HUES6 (cell line): ENCODE data around the gene MESD.
"Not testable (repeated sequence)": the region's sequence is repeated elsewhere in the genome, so short reads cannot be mapped to it uniquely, and the experiment has no call there.

ENCODE experiments used
- H3K27ac ChIP-seq: 2 replicates; pipeline ENCODE4 v1.7.0; 2013; ENCODE audit warnings: low read depth, mild to moderate bottlenecking, low read length, inconsistent platforms
- H3K27me3 ChIP-seq: 2 replicates; pipeline ENCODE4 v1.6.1; 2013; ENCODE audit warnings: low read length; ENCODE audit not compliant: control insufficient read depth, insufficient read depth
- H3K36me3 ChIP-seq: 2 replicates; pipeline ENCODE4 v1.6.1; 2013; ENCODE audit warnings: low read length; ENCODE audit not compliant: control insufficient read depth, insufficient read depth
- H3K4me1 ChIP-seq: 2 replicates; pipeline ENCODE4 v1.6.1; 2013; ENCODE audit warnings: low read length; ENCODE audit not compliant: control insufficient read depth, insufficient read depth
- H3K4me3 ChIP-seq: 2 replicates; pipeline ENCODE4 v1.5.1; 2013; ENCODE audit warnings: low read depth, low read length
- H3K9ac ChIP-seq: one replicate; pipeline ENCODE4 v1.6.1; 2013; ENCODE audit warnings: mild to moderate bottlenecking, low read length
- H3K9me3 ChIP-seq: 2 replicates; pipeline ENCODE4 v1.6.1; 2013; ENCODE audit warnings: low read depth, low read length; ENCODE audit not compliant: control insufficient read depth, insufficient read depth

The MESD gene

GRCh38 chr15:80976851-80977250 lies 12.8 kb downstream of the MESD start:
- Histone ChIP-seq H3K9ac (no peak overlapping the region), H3K36me3 (peaks cover 33% of the 10 kb centered on the region), H3K4me3 (no peak overlapping the region), H3K27ac (no peak overlapping the region), H3K27me3 (no peaks in the 10 kb centered on the region), H3K4me1 (peaks cover 22% of the 10 kb centered on the region), H3K9me3 (no peaks in the 10 kb centered on the region)

GRCh38 chr15:80974914-80975313 lies 14.7 kb downstream of the MESD start:
- Histone ChIP-seq H3K27ac (no peak overlapping the region), H3K36me3 (peaks cover 27% of the 10 kb centered on the region)

DNA sequence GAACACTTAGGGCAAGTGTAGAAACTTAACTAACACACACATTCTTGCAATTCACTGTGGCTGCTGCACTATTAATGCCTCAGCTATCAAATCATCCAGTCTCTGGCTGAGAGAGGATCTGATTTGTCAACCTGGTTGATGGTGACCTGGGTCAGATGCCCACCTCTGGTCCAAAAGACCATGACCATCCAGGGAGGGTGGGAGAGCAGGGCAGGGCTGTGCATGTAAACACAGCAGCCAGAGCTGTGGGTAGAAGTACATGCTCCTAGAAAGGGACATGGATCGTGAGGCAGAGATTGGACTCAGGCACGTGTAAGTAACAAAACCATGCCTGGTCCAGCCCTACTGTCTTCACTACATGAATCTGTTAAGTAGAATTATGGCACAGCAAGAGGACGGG lies 17.3 kb downstream of the MESD start:
- no peaks in the 10 kb centered on the region for H3K9me3 ChIP-seq
- no peaks in the 10 kb centered on the region for H3K27me3 ChIP-seq
- H3K9ac ChIP-seq: no peak overlapping the region
- H3K4me3 ChIP-seq: no peak overlapping the region
- H3K4me1 ChIP-seq: peaks cover 37% of the 10 kb centered on the region
- no peak overlapping the region for H3K27ac ChIP-seq
- H3K36me3 ChIP-seq: peaks cover 16% of the 10 kb centered on the region

More at GRCh38 chr15:80974914-80975313, 14.7 kb downstream of the MESD start:
- H3K27me3 ChIP-seq: no peaks in the 10 kb centered on the region
- H3K4me1 ChIP-seq: peaks cover 38% of the 10 kb centered on the region
- no peaks in the 10 kb centered on the region for H3K9me3 ChIP-seq
- no peak overlapping the region for H3K4me3 ChIP-seq
- no peak overlapping the region for H3K9ac ChIP-seq

- Histone ChIP-seq H3K9ac (no peak overlapping the region), H3K27ac (no peak overlapping the region), H3K9me3 (no peaks in the 10 kb centered on the region), H3K27me3 (no peaks in the 10 kb centered on the region), H3K4me3 (no peak overlapping the region), H3K36me3 (peaks cover 9% of the 10 kb centered on the region), H3K4me1 (peaks cover 42% of the 10 kb centered on the region)
Observed at GRCh38 chr15:80971143-80971542, 18.5 kb downstream of the MESD start.

GRCh38 chr15:80970658-80971057 lies 19.0 kb downstream of the MESD start:
- no peak overlapping the region for H3K27ac ChIP-seq
- peaks cover 43% of the 10 kb centered on the region for H3K4me1 ChIP-seq

DNA sequence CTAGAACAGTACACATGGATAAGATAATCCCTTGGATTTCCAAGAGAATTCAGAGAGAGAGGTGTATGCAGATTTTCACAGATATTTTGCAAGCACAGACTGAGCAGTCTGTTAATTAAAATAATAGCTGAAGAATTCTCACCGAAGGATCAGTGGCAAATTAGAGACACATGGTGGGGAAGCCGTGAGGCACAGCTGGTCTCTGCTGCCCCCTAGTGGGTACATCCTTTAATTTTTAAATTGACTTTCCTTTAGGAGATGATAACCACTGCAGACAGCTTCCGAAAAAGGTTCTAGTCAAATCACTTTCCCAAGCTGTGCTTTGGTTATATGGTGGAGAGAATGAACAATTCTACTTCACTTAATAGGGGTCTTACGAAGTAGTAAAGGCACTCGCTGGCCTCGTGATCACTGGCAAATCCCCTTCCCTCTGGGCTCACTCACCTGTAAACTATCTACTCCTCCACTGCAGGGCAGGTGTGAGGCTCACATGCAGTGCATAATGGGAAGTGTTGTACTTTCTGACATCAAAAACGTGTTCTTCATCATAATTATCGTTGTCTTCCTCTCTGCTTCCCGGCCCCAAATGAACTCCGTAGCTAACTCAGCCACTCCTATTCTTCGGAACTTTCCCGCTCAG lies 19.5 kb downstream of the MESD start:
- no peaks in the 10 kb centered on the region for H3K27me3 ChIP-seq
- no peaks in the 10 kb centered on the region for H3K9me3 ChIP-seq
- no peak overlapping the region for H3K4me3 ChIP-seq
- no peak overlapping the region for H3K27ac ChIP-seq
- peaks cover 43% of the 10 kb centered on the region for H3K4me1 ChIP-seq
- H3K36me3 ChIP-seq: peaks cover 9% of the 10 kb centered on the region
- no peak overlapping the region for H3K9ac ChIP-seq

More at GRCh38 chr15:80970658-80971057, 19.0 kb downstream of the MESD start:
- no peak overlapping the region for H3K9ac ChIP-seq
- no peaks in the 10 kb centered on the region for H3K9me3 ChIP-seq
- peaks cover 9% of the 10 kb centered on the region for H3K36me3 ChIP-seq
- H3K27me3 ChIP-seq: no peaks in the 10 kb centered on the region
- no peak overlapping the region for H3K4me3 ChIP-seq

GRCh38 chr15:80969316-80969715 lies 20.3 kb downstream of the MESD start:
- no peaks in the 10 kb centered on the region for H3K9me3 ChIP-seq
- H3K36me3 ChIP-seq: peaks cover 9% of the 10 kb centered on the region
- H3K4me1 ChIP-seq: peaks cover 43% of the 10 kb centered on the region
- no peak overlapping the region for H3K27ac ChIP-seq
- H3K4me3 ChIP-seq: no peak overlapping the region
- no peak overlapping the region for H3K9ac ChIP-seq
- no peaks in the 10 kb centered on the region for H3K27me3 ChIP-seq

DNA sequence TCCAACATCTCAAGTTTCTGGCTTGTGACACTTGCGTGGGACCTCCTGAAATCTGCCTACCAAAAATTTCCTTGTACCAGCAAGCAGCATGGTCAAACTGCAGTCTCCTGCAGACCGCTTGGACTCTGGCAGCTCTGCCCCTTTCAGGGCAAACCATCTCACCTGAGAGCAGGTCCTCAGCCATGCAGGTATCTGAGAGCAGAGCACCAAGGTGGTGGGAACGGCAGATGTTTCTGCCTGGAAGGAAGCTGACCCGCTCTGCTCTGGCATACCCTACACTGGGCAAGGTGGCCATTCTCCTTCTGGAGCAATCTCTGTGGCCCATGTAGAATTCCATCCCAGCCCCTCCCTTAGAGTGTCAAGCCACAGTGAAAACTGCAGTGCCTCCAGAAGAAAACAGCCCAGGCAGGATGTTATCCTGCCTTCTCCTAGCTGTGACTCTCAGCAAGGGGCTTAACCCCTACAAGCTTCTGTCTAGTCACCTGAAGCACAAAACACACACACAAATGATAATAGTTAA lies 21.6 kb downstream of the MESD start:
- peak overlapping the region; percentile 63; the same call in 1 of the 2 replicates for H3K27ac ChIP-seq
- no peak overlapping the region for H3K9ac ChIP-seq

DNA sequence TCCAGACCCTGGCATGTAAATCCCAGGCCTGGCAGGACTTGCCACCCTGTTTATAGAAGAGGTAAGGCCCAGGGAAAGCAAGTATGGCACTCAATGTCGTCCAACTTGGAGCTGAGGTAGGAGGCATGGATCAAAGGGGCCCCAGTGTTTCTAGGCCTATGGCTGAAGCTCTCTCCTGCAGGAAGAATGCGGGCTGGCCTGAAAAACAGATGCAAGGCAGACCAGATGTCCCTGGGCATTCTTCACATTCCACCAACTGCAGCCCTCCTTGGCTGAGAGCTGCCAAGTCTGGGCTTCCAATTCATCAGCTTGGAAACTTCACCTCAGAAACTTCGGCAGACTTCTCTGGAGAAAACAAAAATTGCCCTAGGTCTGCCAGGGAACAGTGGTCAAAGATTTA lies 22.2 kb downstream of the MESD start:
- no peak overlapping the region for H3K4me3 ChIP-seq
- H3K9ac ChIP-seq: no peak overlapping the region
- peaks cover 9% of the 10 kb centered on the region for H3K36me3 ChIP-seq
- peaks cover 38% of the 10 kb centered on the region for H3K4me1 ChIP-seq
- no peaks in the 10 kb centered on the region for H3K9me3 ChIP-seq
- peak overlapping the region; percentile 68 for H3K27ac ChIP-seq
- H3K27me3 ChIP-seq: no peaks in the 10 kb centered on the region

More for the DNA sequence above, 21.6 kb downstream of the MESD start:
- Histone ChIP-seq H3K4me1 (peaks cover 38% of the 10 kb centered on the region), H3K9me3 (no peaks in the 10 kb centered on the region), H3K27me3 (no peaks in the 10 kb centered on the region), H3K4me3 (no peak overlapping the region), H3K36me3 (peaks cover 9% of the 10 kb centered on the region)

GRCh38 chr15:80966431-80967197 lies 23.0 kb downstream of the MESD start:
- H3K27me3 ChIP-seq: no peaks in the 10 kb centered on the region
- no peaks in the 10 kb centered on the region for H3K9me3 ChIP-seq
- H3K4me3 ChIP-seq: no peak overlapping the region
- no peak overlapping the region for H3K9ac ChIP-seq
- 0 out of 2 replicates have a peak overlapping the region, but pooled peaks have one; percentile 68 for H3K27ac ChIP-seq
- peaks cover 9% of the 10 kb centered on the region for H3K36me3 ChIP-seq
- peaks cover 38% of the 10 kb centered on the region for H3K4me1 ChIP-seq

- H3K9me3 ChIP-seq, H3K36me3 ChIP-seq, H3K27me3 ChIP-seq, H3K4me3 ChIP-seq, H3K9ac ChIP-seq, H3K27ac ChIP-seq: not testable (repeated sequence)
- H3K4me1 ChIP-seq: peaks cover 26% of the 10 kb centered on the region
Observed at GRCh38 chr15:80965454-80965853, 24.2 kb downstream of the MESD start.
